ENCODE results near the gene ACADM. TPM values are rescaled to one million over a fixed set of nuclear protein-coding genes. Genes with fewer than 3 reads are reported as not detected.

The ACADM gene
- total RNA-seq, 1 donor from 2014 or later, result 43.1 TPM

DNA sequence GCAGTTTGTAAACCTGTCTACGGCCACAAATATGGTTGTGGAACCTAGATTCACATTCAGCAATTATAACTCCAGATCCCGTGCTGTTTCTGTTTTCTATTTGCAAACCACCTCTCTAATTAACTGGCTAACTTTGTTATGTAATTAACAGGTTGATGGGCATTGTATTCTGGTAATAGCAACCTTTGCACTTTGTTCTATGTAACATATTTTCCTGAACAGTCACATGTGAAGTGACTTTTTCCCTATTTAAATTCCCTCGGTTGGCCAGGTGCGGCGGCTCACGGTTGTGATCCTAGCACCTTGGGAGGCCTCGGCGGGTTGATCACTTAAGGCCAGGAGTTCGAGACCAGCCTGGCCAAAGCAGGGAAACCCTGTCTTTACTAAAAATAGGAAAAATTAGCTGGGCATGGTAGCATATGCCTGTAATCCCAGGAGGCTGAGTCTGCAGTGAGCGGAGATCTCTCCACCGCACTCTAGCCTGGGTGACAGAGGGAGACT is 1.4 kb downstream of the ACADM start:
- Histone ChIP-seq H3K27ac (no peak overlapping the region), H3K27me3 (ENCODE audit: low read depth) (no peaks in the 10 kb centered on the region), H3K36me3 (no peaks in the 10 kb centered on the region), H3K4me1 (peaks cover 35% of the 10 kb centered on the region), H3K9me3 (no peaks in the 10 kb centered on the region), H3K4me3 (peak overlapping the region; percentile 81)
- TF ChIP-seq, protein P1, sequence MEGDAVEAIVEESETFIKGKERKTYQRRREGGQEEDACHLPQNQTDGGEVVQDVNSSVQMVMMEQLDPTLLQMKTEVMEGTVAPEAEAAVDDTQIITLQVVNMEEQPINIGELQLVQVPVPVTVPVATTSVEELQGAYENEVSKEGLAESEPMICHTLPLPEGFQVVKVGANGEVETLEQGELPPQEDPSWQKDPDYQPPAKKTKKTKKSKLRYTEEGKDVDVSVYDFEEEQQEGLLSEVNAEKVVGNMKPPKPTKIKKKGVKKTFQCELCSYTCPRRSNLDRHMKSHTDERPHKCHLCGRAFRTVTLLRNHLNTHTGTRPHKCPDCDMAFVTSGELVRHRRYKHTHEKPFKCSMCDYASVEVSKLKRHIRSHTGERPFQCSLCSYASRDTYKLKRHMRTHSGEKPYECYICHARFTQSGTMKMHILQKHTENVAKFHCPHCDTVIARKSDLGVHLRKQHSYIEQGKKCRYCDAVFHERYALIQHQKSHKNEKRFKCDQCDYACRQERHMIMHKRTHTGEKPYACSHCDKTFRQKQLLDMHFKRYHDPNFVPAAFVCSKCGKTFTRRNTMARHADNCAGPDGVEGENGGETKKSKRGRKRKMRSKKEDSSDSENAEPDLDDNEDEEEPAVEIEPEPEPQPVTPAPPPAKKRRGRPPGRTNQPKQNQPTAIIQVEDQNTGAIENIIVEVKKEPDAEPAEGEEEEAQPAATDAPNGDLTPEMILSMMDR (IDR thresholded peaks at IDR 0.05), result no peak
- no peak for DNase-seq
- intact Hi-C loops (cut with DNase I), result no loop called here
- ATAC-seq, result no peak

DNA sequence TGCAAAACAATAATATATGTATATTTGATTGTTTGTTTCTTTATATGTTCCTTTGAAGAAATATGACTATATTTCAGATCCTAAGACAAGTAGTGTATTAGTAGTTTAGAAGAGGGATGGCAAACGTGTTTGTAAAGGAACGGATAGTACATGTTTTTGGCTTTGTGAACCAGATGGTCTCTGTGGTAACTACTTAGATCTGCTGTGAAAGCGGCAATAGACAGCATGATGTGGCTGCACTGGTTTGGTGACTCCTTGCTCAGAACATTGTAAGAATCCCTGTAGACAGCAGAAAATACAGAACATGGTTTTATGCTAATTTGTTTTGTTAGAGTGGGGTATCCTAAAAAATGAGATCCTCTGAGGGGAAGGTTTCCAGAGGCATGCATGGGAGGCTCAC is 3.1 kb downstream of the ACADM start:
- TF ChIP-seq, protein P1 (IDR thresholded peaks at IDR 0.05), result no peak
- no peak overlapping the region for H3K4me3 ChIP-seq
- ATAC-seq (no peak), DNase-seq (no peak)
- intact Hi-C loops (cut with DNase I), result no loop called here
- no peaks in the 10 kb centered on the region for H3K27me3 ChIP-seq (ENCODE audit: low read depth)
- no peak overlapping the region for H3K27ac ChIP-seq
- H3K4me1 ChIP-seq, result peaks cover 35% of the 10 kb centered on the region
- no peaks in the 10 kb centered on the region for H3K9me3 ChIP-seq
- H3K36me3 ChIP-seq, result peaks cover 3% of the 10 kb centered on the region

DNA sequence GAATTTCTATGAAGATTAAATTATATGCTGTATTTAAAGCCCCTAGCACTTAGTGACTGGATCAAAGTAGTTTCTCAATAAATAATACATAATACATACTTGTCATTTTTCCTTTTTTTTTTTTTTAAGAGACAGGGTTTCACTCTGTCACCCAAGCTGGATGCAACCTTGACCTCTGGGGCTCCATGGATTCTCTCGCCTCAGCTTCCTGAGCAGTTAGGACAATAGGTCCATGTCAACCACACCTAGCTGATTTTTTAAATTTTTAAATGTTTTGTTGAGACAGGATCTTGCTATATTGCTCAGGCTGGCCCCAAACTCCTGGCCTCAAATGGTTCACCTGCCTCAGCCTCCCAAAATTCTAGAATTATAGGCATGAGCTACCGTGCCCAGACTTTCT is 5.9 kb downstream of the ACADM start:
- H3K4me3 ChIP-seq, result no peak overlapping the region
- peaks cover 24% of the 10 kb centered on the region for H3K4me1 ChIP-seq
- H3K36me3 ChIP-seq, result peaks cover 31% of the 10 kb centered on the region
- intact Hi-C loops (cut with DNase I), result no loop called here
- TF ChIP-seq, protein P1 (IDR thresholded peaks at IDR 0.05), result no peak
- H3K27ac ChIP-seq, result no peak overlapping the region
- ATAC-seq, result no peak
- no peak for DNase-seq
- no peaks in the 10 kb centered on the region for H3K27me3 ChIP-seq (ENCODE audit: low read depth)
- no peaks in the 10 kb centered on the region for H3K9me3 ChIP-seq

DNA sequence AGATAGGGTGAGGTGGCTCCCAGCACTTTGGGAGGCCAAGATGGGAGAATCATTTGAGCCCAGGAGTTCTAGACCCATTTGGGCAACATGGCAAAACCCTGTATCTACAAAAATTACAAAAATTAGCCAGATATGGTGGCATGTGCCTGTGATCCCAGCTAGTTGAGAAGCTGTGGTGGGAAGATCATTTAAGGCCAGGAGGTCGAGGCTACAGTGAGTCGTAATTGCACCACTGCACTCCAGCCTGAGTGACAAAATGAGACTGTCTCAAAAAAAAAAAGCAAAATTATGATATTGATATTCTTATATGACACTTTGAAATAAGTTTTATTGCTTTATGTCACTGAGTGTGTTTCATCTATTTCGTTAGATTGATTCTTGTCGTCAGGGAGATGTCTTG is 7.4 kb downstream of the ACADM start:
- ATAC-seq (no peak), DNase-seq (no peak)
- no peak overlapping the region for H3K4me3 ChIP-seq
- H3K4me1 ChIP-seq, result peaks cover 9% of the 10 kb centered on the region
- no peaks in the 10 kb centered on the region for H3K27me3 ChIP-seq (ENCODE audit: low read depth)
- H3K9me3 ChIP-seq, result no peaks in the 10 kb centered on the region
- TF ChIP-seq, protein P1 (IDR thresholded peaks at IDR 0.05), result no peak
- intact Hi-C loops (cut with DNase I), result no loop called here
- peaks cover 42% of the 10 kb centered on the region for H3K36me3 ChIP-seq
- H3K27ac ChIP-seq, result no peak overlapping the region

DNA sequence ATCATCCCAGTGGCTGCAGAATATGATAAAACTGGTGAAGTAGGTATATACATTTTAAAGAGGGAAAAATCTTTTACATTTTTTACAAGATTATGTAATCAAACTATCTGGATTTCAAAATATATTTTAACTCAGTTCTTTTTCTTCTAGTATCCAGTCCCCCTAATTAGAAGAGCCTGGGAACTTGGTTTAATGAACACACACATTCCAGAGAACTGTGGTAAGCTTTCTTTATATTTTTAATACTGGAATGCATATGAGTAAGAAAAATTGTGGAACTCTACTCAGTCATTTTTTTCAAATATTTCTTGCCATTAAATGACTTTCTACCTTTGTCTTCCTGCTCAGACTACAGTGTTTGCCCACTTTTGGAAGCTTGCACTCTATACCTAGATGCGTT is 8.2 kb downstream of the ACADM start:
- DNase-seq (no peak), ATAC-seq (no peak)
- intact Hi-C loops (cut with DNase I), result no loop called here
- H3K36me3 ChIP-seq, result peaks cover 49% of the 10 kb centered on the region
- no peaks in the 10 kb centered on the region for H3K9me3 ChIP-seq
- no peak overlapping the region for H3K27ac ChIP-seq
- no peaks in the 10 kb centered on the region for H3K27me3 ChIP-seq (ENCODE audit: low read depth)
- H3K4me1 ChIP-seq, result peaks cover 5% of the 10 kb centered on the region
- no peak overlapping the region for H3K4me3 ChIP-seq
- TF ChIP-seq, protein P1 (IDR thresholded peaks at IDR 0.05), result no peak

DNA sequence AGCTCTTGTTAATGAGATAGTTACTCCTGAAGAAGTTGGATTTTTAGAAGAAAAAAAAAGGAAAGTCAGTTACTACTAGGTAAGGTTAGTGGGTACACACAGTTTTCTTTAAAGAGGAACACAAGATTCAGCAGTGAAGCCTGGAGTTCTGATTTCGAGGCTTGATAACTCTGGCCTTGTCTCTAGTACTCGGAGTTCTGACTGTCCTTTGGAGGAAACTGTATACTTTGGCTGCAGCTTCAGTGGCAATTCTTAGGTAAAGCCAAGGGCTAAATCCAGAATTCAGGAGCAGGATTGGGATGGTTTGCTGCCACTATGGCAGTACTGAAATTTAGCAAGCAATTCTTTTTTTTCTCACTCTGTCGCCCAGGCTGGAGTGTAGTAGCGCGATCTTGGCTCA is 9.2 kb downstream of the ACADM start:
- no peak for ATAC-seq
- H3K36me3 ChIP-seq, result peaks cover 55% of the 10 kb centered on the region

More for the DNA sequence above, 9.2 kb downstream of the ACADM start:
- H3K9me3 ChIP-seq, result no peaks in the 10 kb centered on the region
- TF ChIP-seq, protein P1 (IDR thresholded peaks at IDR 0.05), result no peak
- no peak overlapping the region for H3K27ac ChIP-seq
- peaks cover under 1% of the 10 kb centered on the region for H3K4me1 ChIP-seq
- H3K4me3 ChIP-seq, result no peak overlapping the region
- DNase-seq, result no peak
- intact Hi-C loops (cut with DNase I), result no loop called here
- H3K27me3 ChIP-seq (ENCODE audit: low read depth), result no peaks in the 10 kb centered on the region
